Effector CD4-positive, alpha-beta T cell (primary cell): ENCODE measurements around the gene KIF3C.
A peak's percentile ranks its signal among the peaks of the same experiment; 100 is the strongest.
"Not testable (repeated sequence)": the region's sequence is repeated elsewhere in the genome, so short reads cannot be mapped to it uniquely, and the experiment has no call there.

Experiments used
- DNase-seq: peaks from one replicate; pipeline ENCODE4 v3.0.0-alpha.2; 2020

Gene KIF3C

GRCh38 chr2:25998816-25999383, 16.6 kb upstream of the KIF3C start:
- not testable (repeated sequence) for DNase-seq

DNA sequence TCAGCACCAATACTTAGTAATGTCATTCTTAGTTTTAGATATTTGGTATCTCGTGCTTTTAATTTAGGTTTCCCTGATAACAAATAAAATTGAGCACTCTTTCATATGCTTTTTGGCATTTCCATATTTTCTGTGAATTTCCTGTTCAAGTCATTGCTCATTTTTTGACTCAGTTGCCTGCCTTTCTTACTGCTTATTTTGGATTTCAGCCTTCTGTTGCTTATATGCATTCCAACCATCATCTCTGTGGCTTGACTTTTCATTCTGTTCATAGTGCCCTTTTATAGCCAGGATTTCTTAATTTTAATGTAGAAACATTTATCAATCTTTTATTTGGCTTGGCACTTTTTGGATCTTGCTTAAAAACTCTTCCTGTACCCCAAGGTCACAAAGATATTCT, 14.5 kb upstream of the KIF3C start:
- no peak for DNase-seq

DNA sequence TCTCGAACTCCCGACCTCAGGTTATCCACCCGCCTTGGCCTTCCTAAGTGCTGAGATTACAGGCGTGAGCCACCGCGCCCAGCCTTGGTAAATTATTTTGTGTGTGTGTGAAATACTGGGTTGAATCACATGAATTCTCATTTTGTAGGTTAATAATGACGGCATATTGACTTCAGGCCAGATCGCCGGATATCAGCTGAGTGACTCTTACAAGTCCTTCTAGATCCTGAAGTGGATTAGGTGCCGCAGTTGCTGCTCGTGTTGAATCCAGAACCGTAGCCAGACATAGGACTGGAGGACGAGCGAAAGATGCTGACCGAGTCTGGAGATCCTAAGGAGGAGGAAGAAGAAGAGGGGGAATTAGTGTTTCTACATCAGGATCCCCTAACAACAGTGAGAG, 12.2 kb upstream of the KIF3C start:
- DNase-seq = no peak

- DNase-seq = no peak
These were observed 10.8 kb upstream of the KIF3C start for GRCh38 chr2:25993049-25993448.

GRCh38 chr2:25992556-25992955, 10.3 kb upstream of the KIF3C start:
- DNase-seq = no peak

GRCh38 chr2:25991965-25992364, 9.7 kb upstream of the KIF3C start:
- no peak for DNase-seq

GRCh38 chr2:25989154-25989553, 6.9 kb upstream of the KIF3C start:
- no peak for DNase-seq

- no peak for DNase-seq
These were observed 5.8 kb upstream of the KIF3C start for GRCh38 chr2:25988134-25988533.

GRCh38 chr2:25983735-25984134, 1.4 kb upstream of the KIF3C start:
- no peak for DNase-seq

GRCh38 chr2:25982968-25983280, 627 bp upstream of the KIF3C start:
- DNase-seq = no peak

DNA sequence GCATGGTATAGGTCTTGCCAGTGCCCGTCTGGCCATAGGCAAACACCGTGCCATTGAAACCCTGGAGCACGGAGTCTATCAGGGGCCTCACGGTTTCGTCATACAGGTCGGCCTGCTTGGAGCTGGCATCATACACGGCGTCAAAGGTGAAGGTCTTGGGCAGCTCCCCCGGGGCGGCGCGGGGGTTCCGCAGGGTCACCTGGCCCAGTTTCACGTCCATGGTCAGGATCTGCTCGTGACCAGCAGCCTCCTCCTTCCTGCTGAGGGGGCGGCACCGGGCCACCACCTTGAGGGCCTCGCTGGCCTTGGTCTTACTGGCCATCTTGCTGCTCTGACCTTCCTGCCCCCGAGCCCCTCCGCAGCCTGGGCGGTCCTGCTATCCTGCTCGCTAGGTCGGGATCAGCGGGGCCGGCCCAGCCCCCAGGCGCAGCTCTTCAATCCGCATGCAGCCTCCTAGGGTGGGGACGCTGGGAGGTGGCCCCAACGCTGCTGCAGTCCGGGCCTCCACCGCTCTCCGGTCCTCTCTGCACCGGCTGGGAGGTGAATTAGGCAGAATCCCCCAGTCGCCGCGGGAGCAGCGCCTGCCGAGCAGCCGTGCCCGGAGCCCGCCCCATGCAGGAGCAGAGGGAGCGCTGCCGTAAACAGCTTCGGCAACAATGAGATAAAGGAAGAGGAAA, 563 bp downstream of the KIF3C start:
- DNase-seq = peak; percentile 23

DNA sequence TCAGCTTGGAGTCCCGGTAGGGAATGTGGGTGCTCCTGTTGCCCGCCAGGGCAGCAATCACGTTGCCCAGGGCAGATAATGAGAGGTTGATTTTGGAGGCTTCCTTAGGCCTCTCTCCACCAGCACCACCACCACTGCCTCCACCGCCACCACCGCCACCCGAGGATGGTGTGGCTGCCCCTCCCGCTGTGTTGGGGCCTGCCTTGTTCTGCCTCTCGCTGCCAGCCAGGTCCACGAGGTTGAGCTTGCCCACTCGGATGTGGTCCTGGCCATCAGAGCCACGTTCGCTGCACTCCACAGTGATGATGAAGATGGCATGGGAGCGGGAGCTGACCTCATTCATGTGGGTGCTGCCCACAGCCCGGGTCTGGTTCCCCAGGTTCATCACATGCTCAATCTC, 1.3 kb downstream of the KIF3C start:
- DNase-seq = no peak

- no peak for DNase-seq
These were observed 2.0 kb downstream of the KIF3C start for GRCh38 chr2:25980076-25980887.

DNA sequence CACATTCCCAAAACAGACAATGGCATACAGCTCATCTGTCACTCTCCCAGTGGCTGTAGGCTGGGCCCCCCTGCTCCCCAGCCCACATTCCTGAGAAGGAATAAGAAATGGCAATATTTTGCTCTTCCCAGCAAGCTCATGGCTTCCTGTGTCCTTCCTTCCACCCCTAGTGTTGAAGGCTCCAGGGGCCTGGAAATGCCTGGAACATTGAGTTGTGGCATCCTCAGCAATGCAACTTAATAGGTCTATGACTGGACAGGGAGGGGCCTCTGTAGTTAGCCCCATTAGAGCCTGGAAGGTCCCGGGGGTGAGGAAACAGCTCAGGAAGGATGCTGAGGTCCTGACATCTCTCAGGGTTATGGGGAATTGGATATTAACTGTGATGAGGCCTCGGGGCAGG, 3.3 kb downstream of the KIF3C start:
- DNase-seq = no peak

DNA sequence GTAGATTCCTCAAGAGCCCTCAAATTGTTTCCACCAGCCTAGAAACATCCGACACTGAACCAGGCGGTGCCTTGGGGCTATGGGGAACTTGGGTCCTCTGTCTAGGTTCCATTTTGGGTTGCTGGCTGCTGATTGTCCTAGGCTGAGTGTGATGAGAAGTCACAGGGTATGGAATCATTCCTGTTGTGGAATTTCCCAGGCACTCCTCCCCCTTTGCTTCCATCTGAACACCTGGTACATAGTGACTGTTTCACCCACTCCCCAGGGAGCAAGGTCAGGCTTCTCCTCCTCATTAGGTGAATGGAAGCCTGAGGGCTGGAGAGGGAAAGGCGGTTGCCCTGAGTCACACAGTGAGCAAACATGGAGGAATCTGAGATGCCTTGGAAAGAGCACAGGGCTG, 4.5 kb downstream of the KIF3C start:
- DNase-seq = no peak

DNA sequence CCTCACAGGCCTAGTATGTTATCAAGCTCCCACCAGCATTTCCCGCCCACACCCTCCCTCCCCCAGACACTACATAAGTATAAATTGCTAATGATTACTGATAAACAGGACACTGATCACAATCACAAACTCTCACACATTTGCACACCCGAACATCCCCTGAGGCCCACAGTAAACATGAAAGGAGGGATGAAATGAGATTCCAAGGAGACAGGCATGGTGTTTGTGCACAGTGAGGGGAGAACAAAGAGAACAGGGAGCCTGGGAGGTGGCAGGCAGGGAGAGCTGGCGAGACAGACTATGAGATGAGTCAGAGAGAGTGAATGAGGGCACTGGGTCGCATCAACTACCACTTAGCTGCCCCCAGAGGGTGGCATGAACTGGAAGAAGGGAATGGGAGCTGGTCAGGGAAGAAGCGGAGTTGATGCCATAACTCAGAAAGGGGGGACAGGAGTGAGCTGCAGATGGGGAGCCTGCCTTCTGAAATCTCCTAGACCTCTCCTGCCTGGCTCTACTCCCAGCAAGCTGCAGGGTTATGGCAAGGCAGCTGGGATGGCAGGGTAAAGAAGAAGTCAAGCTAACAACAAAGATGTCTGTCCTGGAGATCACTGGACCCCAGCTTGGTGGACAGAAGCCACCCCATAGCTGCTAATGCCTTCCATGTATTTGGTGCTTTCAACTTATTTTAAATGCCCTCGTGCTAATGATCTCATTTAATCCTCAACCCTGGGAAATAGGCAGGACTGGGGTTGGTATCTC, 5.1 kb downstream of the KIF3C start:
- no peak for DNase-seq

DNA sequence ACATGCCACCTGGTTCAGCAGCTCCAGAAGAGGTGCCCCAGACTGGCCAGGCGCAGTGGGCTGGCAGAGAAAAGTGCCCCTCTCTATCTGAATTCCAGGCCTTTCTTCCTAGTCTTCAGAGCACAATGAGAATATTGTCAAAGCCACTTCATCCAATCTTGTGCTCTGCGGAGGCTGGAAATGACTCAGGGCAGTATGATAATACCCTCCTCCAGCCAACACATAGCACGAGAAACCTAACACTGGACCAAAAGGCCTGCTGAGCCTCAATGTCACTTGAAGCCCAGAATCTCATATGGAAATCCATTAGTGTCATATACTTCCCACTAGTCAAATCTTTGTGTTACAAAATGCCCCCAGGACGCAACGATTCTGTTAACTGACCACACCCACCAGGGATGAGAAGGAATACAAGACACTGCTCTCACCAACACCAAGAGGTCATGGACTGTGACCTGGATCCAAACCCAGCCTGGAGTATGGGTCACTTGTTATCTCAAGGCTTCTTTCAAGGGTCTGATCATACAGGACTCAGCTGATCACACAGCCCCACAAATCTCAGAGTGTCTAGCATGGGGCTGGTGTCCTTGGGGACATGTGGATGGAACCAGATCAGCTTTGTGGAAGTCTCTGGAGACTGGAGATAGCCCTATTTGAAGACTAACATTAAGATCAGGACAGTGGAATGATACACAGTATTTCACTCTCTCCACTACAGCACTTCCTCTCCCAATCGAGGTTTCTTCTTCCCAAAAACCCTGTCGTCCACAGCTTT, 10.1 kb downstream of the KIF3C start:
- no peak for DNase-seq

DNA sequence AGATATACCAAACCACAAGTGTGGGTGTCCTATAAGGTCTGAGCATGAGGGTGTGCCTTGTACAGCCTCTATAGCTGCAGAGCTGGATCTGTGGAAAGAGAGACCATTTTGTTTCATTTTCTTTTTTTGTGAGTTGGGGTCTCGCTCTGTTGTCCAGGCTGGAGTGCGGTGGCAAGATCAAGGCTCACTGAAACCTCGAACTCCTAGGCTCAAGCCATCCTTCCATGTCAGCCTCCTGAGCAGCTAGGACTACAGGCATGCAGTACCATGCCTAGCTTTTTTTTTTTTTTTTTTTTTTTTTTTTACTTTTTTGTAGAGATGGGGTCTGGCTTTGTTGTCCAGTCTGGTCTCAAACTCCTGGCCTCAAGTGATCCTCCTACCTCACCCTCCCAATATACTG, 10.7 kb downstream of the KIF3C start:
- no peak for DNase-seq

- no peak for DNase-seq
These were observed 15.6 kb downstream of the KIF3C start for GRCh38 chr2:25966531-25967270.

- no peak for DNase-seq
These were observed 17.4 kb downstream of the KIF3C start for GRCh38 chr2:25964891-25965290.

GRCh38 chr2:25960920-25961319, 21.4 kb downstream of the KIF3C start:
- no peak for DNase-seq

- DNase-seq = no peak
These were observed 21.9 kb downstream of the KIF3C start for GRCh38 chr2:25960396-25960795.
